Neural crest cell (in vitro differentiated cells): ENCODE data around the gene PIF1. TPM values are rescaled to one million over a fixed set of nuclear protein-coding genes. Genes with fewer than 3 reads are reported as not detected.

Experiments
- DNase-seq: peaks from one replicate; pipeline ENCODE4 v3.0.0; 2021; ENCODE audit warnings: low read depth, mixed read lengths, low spot score
- H3K27ac Mint-ChIP-seq: one replicate; pipeline ENCODE4 v1.8.0; 2021; ENCODE audit warnings: mild to moderate bottlenecking, mixed read lengths; ENCODE audit not compliant: unreplicated experiment
- H3K27me3 Mint-ChIP-seq: 2 replicates; pipeline ENCODE4 v1.8.0; 2021; ENCODE audit warnings: low read depth, mild to moderate bottlenecking, mixed read lengths
- H3K36me3 Mint-ChIP-seq: 2 replicates; pipeline ENCODE4 v1.8.0; 2021; ENCODE audit warnings: low read depth, mild to moderate bottlenecking, mixed read lengths
- H3K4me1 Mint-ChIP-seq: 2 replicates; pipeline ENCODE4 v1.8.0; 2021; ENCODE audit warnings: mixed read lengths
- H3K4me3 Mint-ChIP-seq: one replicate; pipeline ENCODE4 v1.8.0; 2021; ENCODE audit warnings: mild to moderate bottlenecking, mixed read lengths
- H3K9me3 Mint-ChIP-seq: 2 replicates; pipeline ENCODE4 v1.8.0; 2021; ENCODE audit warnings: mixed read lengths
- long read RNA-seq: library from polyadenylated mRNA; unstranded; transcript quantifications from one replicate; pipeline ENCODE4 v2.0.0, GENCODE V29; 2020
- total RNA-seq: library from RNA; stranded (reverse); gene quantifications from 2 replicates; pipeline ENCODE4 v1.2.1, GENCODE V29; 2021
- TF ChIP-seq, protein P1 (sequence below): fragments of 200-600 bp; sonication (generic); conservative IDR thresholded peaks from 2 replicates; pipeline ENCODE4 v1.5.0; 2021; ENCODE audit warnings: antibody characterized with exemption, mild to moderate bottlenecking

PIF1 gene, protein sequence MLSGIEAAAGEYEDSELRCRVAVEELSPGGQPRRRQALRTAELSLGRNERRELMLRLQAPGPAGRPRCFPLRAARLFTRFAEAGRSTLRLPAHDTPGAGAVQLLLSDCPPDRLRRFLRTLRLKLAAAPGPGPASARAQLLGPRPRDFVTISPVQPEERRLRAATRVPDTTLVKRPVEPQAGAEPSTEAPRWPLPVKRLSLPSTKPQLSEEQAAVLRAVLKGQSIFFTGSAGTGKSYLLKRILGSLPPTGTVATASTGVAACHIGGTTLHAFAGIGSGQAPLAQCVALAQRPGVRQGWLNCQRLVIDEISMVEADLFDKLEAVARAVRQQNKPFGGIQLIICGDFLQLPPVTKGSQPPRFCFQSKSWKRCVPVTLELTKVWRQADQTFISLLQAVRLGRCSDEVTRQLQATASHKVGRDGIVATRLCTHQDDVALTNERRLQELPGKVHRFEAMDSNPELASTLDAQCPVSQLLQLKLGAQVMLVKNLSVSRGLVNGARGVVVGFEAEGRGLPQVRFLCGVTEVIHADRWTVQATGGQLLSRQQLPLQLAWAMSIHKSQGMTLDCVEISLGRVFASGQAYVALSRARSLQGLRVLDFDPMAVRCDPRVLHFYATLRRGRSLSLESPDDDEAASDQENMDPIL
- 53.2 and 62.7 TPM in 2 replicates for total RNA-seq
- long read RNA-seq, partial matches to known transcripts: 3 of 6 reads
- long read RNA-seq, other reads (novel, unspliced or antisense): 3 of 6 reads

DNA sequence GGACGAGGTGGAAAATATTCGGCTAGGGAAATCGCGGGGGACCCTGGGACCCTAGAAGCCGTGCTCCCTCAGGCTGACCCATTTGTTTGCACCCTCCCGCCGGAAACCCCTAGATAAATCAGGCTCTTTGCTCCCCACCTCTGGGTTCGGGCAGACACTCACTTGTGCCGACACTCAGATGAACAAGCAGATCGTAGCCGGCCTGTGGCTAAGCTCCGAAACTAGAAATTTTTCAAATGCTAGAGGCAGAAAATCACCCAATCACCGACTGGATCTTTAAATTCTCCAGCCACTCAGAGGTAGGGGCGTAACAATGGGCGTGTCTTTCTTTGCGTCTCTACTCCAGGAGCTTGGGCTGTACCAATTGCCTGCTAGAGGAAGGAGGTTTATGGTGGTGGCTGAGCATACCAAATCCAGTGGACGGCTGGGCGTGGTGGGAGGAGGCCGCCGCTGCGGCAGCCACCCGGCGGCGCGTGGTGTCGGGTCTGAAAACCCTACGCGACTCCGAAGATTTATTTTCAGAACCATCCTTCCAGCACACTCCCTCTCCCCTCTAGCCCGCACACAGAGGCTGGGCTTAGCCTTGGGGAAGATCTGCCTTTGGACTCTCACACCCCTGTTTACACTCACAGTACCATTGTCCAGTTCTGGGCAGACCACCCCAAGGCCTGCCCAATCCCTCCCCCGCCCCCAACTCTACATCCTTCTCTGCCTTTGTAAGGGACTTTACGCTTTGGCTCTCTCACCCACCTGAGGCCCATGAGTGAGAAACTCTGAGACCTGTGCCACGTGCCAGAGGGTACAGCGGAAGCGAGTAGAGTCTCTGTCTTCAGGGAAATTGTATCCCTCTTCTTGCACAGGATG is at the start of gene PIF1:
Gene PIF1, minus strand, starts transcription at position 217 of the 864 bp plus-strand sequence. CDS start 1,312 bp downstream, outside the sequence.
- Mint-ChIP-seq H3K4me1 (peaks cover 36% of the 10 kb centered on the region), H3K9me3 (no peaks in the 10 kb centered on the region), H3K36me3 (peaks cover 1% of the 10 kb centered on the region), H3K27ac (peak within 1 kb of the TSS; percentile 96), H3K27me3 (peaks cover 4% of the 10 kb centered on the region), H3K4me3 (peak within 1 kb of the TSS; percentile 96)
- peak; percentile 81 for DNase-seq
- TF ChIP-seq, protein P1, sequence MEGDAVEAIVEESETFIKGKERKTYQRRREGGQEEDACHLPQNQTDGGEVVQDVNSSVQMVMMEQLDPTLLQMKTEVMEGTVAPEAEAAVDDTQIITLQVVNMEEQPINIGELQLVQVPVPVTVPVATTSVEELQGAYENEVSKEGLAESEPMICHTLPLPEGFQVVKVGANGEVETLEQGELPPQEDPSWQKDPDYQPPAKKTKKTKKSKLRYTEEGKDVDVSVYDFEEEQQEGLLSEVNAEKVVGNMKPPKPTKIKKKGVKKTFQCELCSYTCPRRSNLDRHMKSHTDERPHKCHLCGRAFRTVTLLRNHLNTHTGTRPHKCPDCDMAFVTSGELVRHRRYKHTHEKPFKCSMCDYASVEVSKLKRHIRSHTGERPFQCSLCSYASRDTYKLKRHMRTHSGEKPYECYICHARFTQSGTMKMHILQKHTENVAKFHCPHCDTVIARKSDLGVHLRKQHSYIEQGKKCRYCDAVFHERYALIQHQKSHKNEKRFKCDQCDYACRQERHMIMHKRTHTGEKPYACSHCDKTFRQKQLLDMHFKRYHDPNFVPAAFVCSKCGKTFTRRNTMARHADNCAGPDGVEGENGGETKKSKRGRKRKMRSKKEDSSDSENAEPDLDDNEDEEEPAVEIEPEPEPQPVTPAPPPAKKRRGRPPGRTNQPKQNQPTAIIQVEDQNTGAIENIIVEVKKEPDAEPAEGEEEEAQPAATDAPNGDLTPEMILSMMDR: no peak

DNA sequence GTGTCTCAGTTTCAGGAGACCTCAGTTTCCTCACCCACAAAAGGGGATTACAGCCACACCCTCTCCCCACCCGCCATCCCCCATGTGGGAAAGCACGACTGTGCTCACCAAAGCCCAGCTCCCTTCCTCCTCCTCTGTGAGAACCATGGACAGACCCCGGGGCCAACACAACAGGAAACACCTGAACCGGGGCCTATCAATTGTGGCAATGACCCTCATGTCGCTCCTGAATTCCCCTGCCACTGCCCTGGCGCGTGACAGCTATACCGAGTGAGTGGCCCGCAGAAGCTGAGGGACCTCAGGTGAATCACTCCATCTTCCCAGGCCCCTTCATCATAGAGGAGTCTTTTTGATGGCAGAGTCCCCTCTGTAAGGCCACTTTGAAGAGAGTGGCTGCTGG is 44.9 kb upstream of the PIF1 start:
- TF ChIP-seq, protein P1: no peak
- Mint-ChIP-seq H3K9me3 (no peaks in the 10 kb centered on the region), H3K4me3 (no peak overlapping the region), H3K27me3 (no peaks in the 10 kb centered on the region), H3K27ac (no peak overlapping the region), H3K4me1 (peaks cover 20% of the 10 kb centered on the region), H3K36me3 (peaks cover 7% of the 10 kb centered on the region)
- DNase-seq: no peak

DNA sequence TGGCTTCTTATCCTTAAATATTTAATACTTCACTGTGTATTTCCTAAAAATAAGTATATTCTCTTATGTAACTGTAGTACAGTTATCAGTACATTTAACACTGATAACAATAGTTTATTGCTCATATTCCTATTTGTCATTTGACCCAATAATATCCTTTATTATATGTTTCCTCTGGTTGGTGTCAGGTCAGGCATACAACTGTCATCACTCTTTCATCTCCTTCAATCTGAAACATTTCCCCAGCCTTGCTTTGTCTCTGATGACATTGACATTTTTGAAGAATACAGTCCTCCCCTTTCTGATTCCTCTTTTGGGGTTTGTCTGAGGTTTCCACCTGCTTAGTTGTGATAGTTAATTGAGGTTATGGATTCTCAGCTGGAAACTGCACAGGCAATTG is 44.1 kb upstream of the PIF1 start:
- peaks cover 7% of the 10 kb centered on the region for H3K36me3 Mint-ChIP-seq
- TF ChIP-seq, protein P1: no peak
- no peak overlapping the region for H3K27ac Mint-ChIP-seq
- H3K4me1 Mint-ChIP-seq: peaks cover 16% of the 10 kb centered on the region
- H3K27me3 Mint-ChIP-seq: no peaks in the 10 kb centered on the region
- no peak overlapping the region for H3K4me3 Mint-ChIP-seq
- H3K9me3 Mint-ChIP-seq: no peaks in the 10 kb centered on the region
- DNase-seq: no peak

DNA sequence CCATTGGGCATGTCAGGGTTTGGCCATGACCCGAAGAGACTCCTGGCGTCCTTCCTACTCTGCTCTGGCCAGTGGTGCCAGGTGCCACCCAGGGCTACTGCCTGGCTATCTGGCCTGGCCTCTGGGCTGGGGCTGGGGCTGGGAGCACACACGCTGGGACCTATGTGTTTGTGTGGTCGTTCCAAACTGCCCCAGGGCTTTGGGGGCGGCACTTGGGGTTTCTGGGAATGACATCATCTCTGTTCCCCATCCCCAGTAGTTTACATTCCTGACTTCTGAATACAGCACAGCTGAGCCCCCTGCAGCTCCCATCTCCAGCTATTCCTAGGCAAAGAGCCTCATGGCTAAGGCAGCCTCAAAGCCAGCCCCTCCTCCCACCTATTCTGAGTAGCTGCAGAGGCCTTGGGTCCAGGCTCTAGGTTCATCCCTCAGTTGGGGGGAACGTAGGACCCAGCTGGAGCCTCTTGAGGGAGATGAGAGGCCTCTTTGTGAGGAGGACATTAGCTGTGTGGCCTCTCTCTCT is 40.6 kb upstream of the PIF1 start:
- DNase-seq: no peak
- Mint-ChIP-seq H3K27me3 (no peaks in the 10 kb centered on the region), H3K9me3 (no peaks in the 10 kb centered on the region), H3K4me3 (peak overlapping the region; percentile 42), H3K36me3 (peaks cover 7% of the 10 kb centered on the region), H3K27ac (peak overlapping the region; percentile 36), H3K4me1 (peaks cover 19% of the 10 kb centered on the region)
- TF ChIP-seq, protein P1: no peak
